Left cardiac atrium (tissue), 4 donors: ENCODE results near the gene MYO10. TPM values are rescaled to one million over a fixed set of nuclear protein-coding genes. Genes with fewer than 3 reads are reported as not detected.
"Not testable (repeated sequence)": the region's sequence is repeated elsewhere in the genome, so short reads cannot be mapped to it uniquely, and the experiment has no call there.

Source experiments
- ATAC-seq, 2 donors: fragments of 200-7000 bp; cut with Tn5 transposase; one replicate each; pipeline ENCODE4 v1.9.1; 2020; ENCODE audit warnings: mild to moderate bottlenecking in 2 of 2, moderate library complexity in 2 of 2
- DNase-seq: peaks from one replicate; pipeline ENCODE4 v3.0.0-alpha.2; 2020
- intact Hi-C, 2 donors: fragments of 100-400 bp; cut with DNase I; formaldehyde crosslinking; loops; one replicate each; pipeline versions ENCODE4 v1.14.1 to v1.15.1; 2022 to 2023
- total RNA-seq, 2 donors: library from RNA; stranded (reverse); fragmentation: NEBNext Ultra II Directional; extraction: Animal tissue kit (Norgen Biotek cat#: 25700); gene quantifications; one replicate each; pipeline ENCODE4 v1.2.1, GENCODE V29; 2021
- donor health status: DM: no; HTN: yes; CAD: no.
- donor health status: DM: no; HTN: yes; CAD: no; lungs with severe emphysema.
- donor health status: DM: yes; HTN: yes; CAD: no.
- donor health status: Dilated cardiomyopathy.

MYO10 gene
- total RNA-seq, 2 donors from 2014 or later = 3.8 to 7.7 TPM

GRCh38 chr5:16740066-16740810, 195.8 kb downstream of the MYO10 start:
- no peak for ATAC-seq
- intact Hi-C loops = no loop called here
- DNase-seq = no peak

GRCh38 chr5:16738393-16738792, 197.7 kb downstream of the MYO10 start:
- DNase-seq, intact Hi-C loops, ATAC-seq: not testable (repeated sequence)

DNA sequence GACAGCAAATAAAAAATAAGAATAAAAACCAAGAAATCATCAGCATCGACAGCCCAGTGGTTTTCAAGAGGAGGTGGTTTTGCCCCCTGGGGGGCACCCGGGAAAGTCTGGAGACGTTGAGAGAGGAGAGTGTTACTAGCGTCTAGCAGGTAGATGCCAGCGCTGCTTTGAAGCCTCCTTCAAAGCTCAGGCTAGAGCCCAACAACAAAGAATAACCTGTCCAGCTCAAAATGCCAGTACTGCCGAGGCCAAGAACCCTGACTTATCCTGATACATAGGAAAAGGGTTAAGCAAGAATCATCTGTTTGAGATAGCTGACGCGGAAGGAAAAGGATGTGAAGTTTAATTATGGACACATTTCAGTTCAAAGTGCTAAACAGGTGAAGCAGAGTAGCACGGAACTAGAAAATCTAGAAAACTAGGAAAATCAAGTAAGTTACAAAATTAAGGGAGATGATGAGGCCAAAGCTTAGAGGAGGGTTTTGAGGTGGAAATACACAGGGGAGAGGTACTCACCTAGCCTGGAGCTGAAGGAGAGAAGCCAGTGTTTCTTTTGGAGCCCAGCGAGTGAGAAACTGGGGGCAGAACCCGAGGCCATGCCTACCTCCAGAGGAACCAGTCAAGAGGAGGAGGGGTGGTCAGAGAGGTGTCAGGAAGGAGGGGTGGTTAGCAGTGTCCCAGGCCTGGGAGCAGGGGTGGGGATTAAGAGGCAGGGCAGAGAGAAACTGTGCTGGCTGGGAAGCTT, 198.3 kb downstream of the MYO10 start:
- intact Hi-C loops = no loop called here
- no peak for DNase-seq
- no peak for ATAC-seq

DNA sequence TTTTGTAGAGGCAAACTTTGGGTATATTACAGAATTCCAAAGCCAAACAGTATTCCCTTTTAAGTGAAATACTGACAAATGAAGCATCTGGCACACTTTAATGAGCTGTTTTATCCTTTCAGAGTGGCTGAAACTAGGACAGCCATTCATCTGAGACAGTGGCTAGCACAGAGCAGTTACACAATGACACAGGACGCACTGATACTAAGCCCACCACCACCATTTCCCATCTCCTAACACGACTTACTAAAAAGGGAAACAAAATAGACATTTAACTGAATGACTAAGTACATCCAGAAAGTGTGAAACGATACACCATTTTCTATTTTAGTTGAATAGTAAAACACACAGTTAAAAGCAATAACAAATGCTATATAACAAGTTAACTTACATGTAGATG, 198.9 kb downstream of the MYO10 start:
- DNase-seq = no peak
- intact Hi-C loops = no loop called here
- no peak for ATAC-seq

DNA sequence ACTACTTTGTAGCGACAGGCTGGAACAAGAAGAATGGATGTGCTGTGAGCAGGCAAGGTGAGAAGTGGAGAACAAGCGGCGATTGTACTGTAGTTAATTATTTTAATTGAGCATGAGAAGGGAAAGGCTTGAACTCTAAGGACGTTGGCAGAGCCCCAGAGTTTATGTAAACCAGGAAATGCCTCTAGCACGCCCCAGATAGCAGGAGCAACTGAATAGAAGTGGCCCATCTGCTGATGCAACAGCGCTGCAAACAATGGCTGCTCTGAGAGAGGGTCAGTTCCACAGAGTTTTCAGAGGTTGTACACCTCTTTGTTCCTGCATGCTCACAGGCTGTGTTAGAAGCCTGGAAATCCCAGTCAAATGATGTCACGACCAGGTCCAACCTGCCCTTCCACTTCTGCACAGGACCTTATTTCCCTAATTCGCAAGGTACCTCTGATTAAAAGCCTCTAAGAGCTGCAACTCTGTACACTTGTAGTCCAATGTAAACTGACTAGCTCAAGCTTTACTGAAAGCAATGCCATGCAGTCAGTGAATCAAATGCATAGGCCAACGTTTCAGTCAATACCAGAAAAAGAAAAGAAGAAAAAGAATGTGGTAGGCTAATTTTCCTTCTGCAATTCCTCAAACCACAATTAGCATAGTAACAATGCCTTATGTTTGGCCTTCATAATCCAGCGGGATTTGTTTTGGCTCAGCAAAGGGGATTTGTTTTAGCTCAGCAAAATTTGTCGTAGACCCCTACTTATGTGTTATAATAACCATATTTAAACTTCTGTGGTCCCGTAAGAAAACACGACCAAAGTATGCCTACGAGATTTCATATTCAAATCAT, 199.7 kb downstream of the MYO10 start:
- peak; percentile 38 for DNase-seq
- ATAC-seq = peak in 1 of 2 donors; percentile 60
- intact Hi-C loops = no loop called here

- DNase-seq (no peak), ATAC-seq (no peak)
- intact Hi-C loops = no loop called here
Observed at GRCh38 chr5:16735101-16736060, 200.7 kb downstream of the MYO10 start.

- no peak for ATAC-seq
- DNase-seq = no peak
- intact Hi-C loops = no loop called here
Observed at GRCh38 chr5:16733331-16734006, 202.6 kb downstream of the MYO10 start.

- DNase-seq (no peak), ATAC-seq (no peak)
- intact Hi-C loops = no loop called here
Observed at GRCh38 chr5:16732356-16732755, 203.7 kb downstream of the MYO10 start.

GRCh38 chr5:16727755-16728325, 208.2 kb downstream of the MYO10 start:
- DNase-seq (no peak), ATAC-seq (peak; percentile 18 to 74)
- intact Hi-C loops = no loop called here

- ATAC-seq = peak in 1 of 2 donors; percentile 58
- intact Hi-C loops = no loop called here
- no peak for DNase-seq
Observed at GRCh38 chr5:16726538-16726946, 209.5 kb downstream of the MYO10 start.

GRCh38 chr5:16725575-16725974, 210.5 kb downstream of the MYO10 start:
- DNase-seq (no peak), ATAC-seq (no peak)
- intact Hi-C loops = no loop called here

- no peak for DNase-seq
- intact Hi-C loops = no loop called here
- no peak for ATAC-seq
Observed at GRCh38 chr5:16723821-16724220, 212.3 kb downstream of the MYO10 start.

DNA sequence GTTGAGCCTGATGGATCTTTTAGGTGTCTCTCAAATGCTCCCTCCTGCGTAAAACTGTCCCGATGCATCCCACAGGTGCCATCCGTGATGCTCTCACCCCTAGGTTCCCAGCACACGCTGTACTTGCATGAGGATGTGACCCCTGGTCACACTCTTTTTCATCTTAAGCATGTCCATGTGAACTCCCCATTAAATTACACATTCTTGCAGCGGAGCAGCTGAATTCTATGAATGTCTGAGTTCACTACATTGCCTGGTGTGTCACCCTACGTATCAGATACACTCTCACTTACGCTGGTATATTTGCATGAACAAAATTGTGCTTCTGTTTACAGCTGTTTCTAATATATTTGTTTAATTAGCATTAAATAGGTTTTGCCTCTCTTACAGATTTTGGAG, 214.0 kb downstream of the MYO10 start:
- ATAC-seq (no peak), DNase-seq (no peak)
- intact Hi-C loops = no loop called here

DNA sequence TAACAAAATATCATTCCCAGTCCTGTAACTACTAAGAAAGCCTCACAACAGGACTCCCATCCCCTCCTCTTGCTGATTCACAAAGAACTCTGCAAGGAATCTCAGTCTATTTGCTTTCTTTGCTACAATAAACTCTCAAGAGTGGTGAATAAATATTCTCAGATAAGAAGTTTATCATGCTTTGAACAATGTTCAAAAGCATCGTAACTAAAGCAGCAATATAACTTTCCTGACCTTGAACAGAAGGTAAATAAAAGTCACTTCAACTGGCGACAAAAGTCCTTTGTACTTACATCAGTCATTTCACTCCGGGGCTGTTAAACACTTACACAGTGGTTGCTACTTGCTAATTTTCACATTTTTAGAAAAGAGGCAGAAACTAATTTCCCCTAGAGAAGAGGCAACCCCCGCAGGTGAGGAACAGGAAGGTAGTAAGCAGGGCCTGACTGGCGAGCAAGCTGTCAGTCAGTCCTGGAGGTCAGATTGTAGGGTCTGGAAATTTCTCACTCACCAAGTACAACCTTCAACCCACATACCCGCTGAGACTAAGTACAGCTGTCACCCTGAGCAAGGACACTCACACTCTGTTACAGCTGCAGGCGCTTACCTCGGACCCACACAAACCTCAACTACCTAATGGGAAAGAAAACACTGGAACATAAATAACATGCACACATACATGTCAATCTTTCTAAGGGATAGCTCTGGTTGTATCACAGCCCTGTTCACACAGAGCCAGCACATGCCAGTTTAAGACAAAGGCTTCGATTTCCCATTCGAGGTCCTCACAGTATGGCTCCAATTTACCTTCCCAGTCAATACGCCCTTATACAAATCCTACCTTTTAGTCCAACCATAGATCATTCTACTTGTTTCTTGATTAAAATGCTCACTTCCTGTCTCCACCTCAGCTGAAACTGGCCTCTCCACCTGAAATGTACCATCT, 214.7 kb downstream of the MYO10 start:
- no peak for DNase-seq
- intact Hi-C loops = no loop called here
- no peak for ATAC-seq

GRCh38 chr5:16718036-16718435, 218.1 kb downstream of the MYO10 start:
- DNase-seq, ATAC-seq, intact Hi-C loops: not testable (repeated sequence)

DNA sequence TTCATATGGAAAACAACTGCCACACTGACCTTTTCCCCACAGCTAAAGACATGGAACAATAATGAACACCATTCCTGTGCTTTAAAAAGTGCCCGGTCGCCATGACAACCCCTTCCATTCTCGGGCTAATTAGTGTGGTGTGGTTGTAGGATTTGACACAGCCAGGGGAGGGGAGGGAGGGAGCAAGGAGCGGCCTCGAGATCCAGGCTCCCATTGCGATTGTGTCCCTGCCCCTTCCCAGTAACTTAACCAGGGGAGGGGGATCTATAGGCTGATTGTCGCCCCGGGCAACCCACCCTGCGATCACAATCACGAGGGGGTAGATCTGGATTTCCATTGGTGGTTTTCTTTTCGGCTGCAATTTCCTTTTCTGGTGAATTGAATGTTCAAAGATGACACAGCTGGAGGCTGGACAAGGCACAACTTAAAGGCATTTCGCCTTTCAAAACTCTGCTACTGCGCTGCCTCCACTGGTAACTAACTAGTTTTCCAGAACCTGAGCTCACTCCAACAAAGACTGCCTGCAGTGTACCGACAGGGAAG, 222.6 kb downstream of the MYO10 start:
- intact Hi-C loops = no loop called here
- ATAC-seq (peak; percentile 47 to 59), DNase-seq (no peak)
